Muscle of leg (tissue), 11 donors: Measurements from ENCODE around the gene TPRX1. TPM values are rescaled to one million over a fixed set of nuclear protein-coding genes. Genes with fewer than 3 reads are reported as not detected.
"Not testable (repeated sequence)": the region's sequence is repeated elsewhere in the genome, so short reads cannot be mapped to it uniquely, and the experiment has no call there.

Experiments used
- DNase-seq: peaks from one replicate; pipeline ENCODE4 v3.0.0; 2013
- H3K27ac ChIP-seq: one replicate; pipeline ENCODE4 v1.5.1; 2013; ENCODE audit warnings: mild to moderate bottlenecking, low read length, control low read depth
- H3K27me3 ChIP-seq: one replicate; pipeline ENCODE4 v1.6.1; 2013; ENCODE audit warnings: low read length; ENCODE audit not compliant: control insufficient read depth, insufficient read depth
- H3K36me3 ChIP-seq: one replicate; pipeline ENCODE4 v1.6.1; 2013; ENCODE audit warnings: low read length; ENCODE audit not compliant: control insufficient read depth, insufficient read depth
- H3K4me1 ChIP-seq: one replicate; pipeline ENCODE4 v1.6.1; 2013; ENCODE audit warnings: low read length; ENCODE audit not compliant: control insufficient read depth, insufficient read depth
- H3K4me3 ChIP-seq: one replicate; pipeline ENCODE4 v1.5.1; 2013; ENCODE audit warnings: low read length, control low read depth
- H3K9me3 ChIP-seq: replicated peaks from 2 replicates; pipeline ENCODE4 v1.6.1; 2013; ENCODE audit warnings: low read depth, low read length; ENCODE audit not compliant: control insufficient read depth
- WGBS: methylation state at CpG from one replicate; pipeline ENCODE4 v1.1.5; 2013; ENCODE audit warnings: missing lambda C conversion rate; ENCODE audit not compliant: insufficient coverage; 5-methylcytosine and 5-hydroxymethylcytosine counted together
- polyA plus RNA-seq, 8 donors: library from polyadenylated mRNA; unstranded; fragments of 120-200 nt; gene quantifications; one replicate each; pipeline versions ENCODE4 v1.2.1 to v1.2.3, GENCODE V29; 2013; ENCODE audit warnings: inconsistent platforms in 1 of 8, low replicate concordance in 1 of 8; ENCODE audit not compliant: insufficient read length in 8 of 8, insufficient read depth in 1 of 8
- total RNA-seq: library from RNA; stranded (reverse); fragments of 120-200 nt; gene quantifications from one replicate; pipeline ENCODE4 v1.2.4, GENCODE V29; 2013

Gene TPRX1
- total and polyA plus RNA-seq, 9 donors = not detected

GRCh38 chr19:47776568-47776967, 27.8 kb downstream of the TPRX1 start:
- Histone ChIP-seq H3K27ac (peak overlapping the region; percentile 55), H3K36me3 (peaks cover 13% of the 10 kb centered on the region), H3K4me1 (peaks cover 26% of the 10 kb centered on the region), H3K9me3 (no peaks in the 10 kb centered on the region), H3K4me3 (no peak overlapping the region), H3K27me3 (no peaks in the 10 kb centered on the region)
- peak; percentile 43 for DNase-seq
- WGBS = 60% methylated on average over 1 of the region's 4 CpGs

GRCh38 chr19:47771291-47771690, 33.1 kb downstream of the TPRX1 start:
- H3K9me3 ChIP-seq, H3K27me3 ChIP-seq, H3K4me1 ChIP-seq, H3K36me3 ChIP-seq, H3K4me3 ChIP-seq, H3K27ac ChIP-seq, DNase-seq: not testable (repeated sequence)
- WGBS = 87% methylated on average over 4 of the region's 6 CpGs

- Histone ChIP-seq H3K4me1 (peaks cover 9% of the 10 kb centered on the region), H3K4me3 (no peak overlapping the region), H3K9me3 (no peaks in the 10 kb centered on the region), H3K27ac (no peak overlapping the region), H3K36me3 (no peaks in the 10 kb centered on the region), H3K27me3 (no peaks in the 10 kb centered on the region)
- DNase-seq = no peak
- 70% methylated on average over 2 of the region's 3 CpGs for WGBS
These were observed 34.8 kb downstream of the TPRX1 start for GRCh38 chr19:47769534-47769933.

GRCh38 chr19:47768604-47769003, 35.7 kb downstream of the TPRX1 start:
- no peaks in the 10 kb centered on the region for H3K9me3 ChIP-seq
- H3K4me1 ChIP-seq = peaks cover 9% of the 10 kb centered on the region
- H3K4me3 ChIP-seq = no peak overlapping the region
- WGBS = 51% methylated on average over 2 of the region's 2 CpGs
- no peaks in the 10 kb centered on the region for H3K36me3 ChIP-seq
- no peak overlapping the region for H3K27ac ChIP-seq
- no peak for DNase-seq
- no peaks in the 10 kb centered on the region for H3K27me3 ChIP-seq

- Histone ChIP-seq H3K9me3 (no peaks in the 10 kb centered on the region), H3K27ac (no peak overlapping the region), H3K4me1 (peaks cover 9% of the 10 kb centered on the region), H3K4me3 (no peak overlapping the region), H3K36me3 (no peaks in the 10 kb centered on the region), H3K27me3 (no peaks in the 10 kb centered on the region)
- no peak for DNase-seq
- whole genome bisulfite sequencing = no CpG with 5 or more reads among the region's 2 CpGs
These were observed 37.0 kb downstream of the TPRX1 start for GRCh38 chr19:47767349-47767748.

GRCh38 chr19:47766670-47767069, 37.7 kb downstream of the TPRX1 start:
- Histone ChIP-seq H3K27ac (no peak overlapping the region), H3K4me1 (peaks cover 9% of the 10 kb centered on the region), H3K27me3 (no peaks in the 10 kb centered on the region), H3K4me3 (no peak overlapping the region), H3K9me3 (no peaks in the 10 kb centered on the region), H3K36me3 (no peaks in the 10 kb centered on the region)
- DNase-seq = no peak
- WGBS = 72% methylated on average over 5 of the region's 7 CpGs

- H3K36me3 ChIP-seq = no peaks in the 10 kb centered on the region
- WGBS = 68% methylated on average over 4 of the region's 7 CpGs
- H3K27ac ChIP-seq = no peak overlapping the region
- H3K4me1 ChIP-seq = peaks cover 9% of the 10 kb centered on the region
- H3K4me3 ChIP-seq = no peak overlapping the region
- no peaks in the 10 kb centered on the region for H3K27me3 ChIP-seq
- H3K9me3 ChIP-seq = no peaks in the 10 kb centered on the region
- no peak for DNase-seq
These were observed 38.1 kb downstream of the TPRX1 start for GRCh38 chr19:47766359-47766620.

GRCh38 chr19:47765523-47766358, 38.6 kb downstream of the TPRX1 start:
- H3K27ac ChIP-seq = no peak overlapping the region
- peaks cover 9% of the 10 kb centered on the region for H3K4me1 ChIP-seq
- no peaks in the 10 kb centered on the region for H3K36me3 ChIP-seq
- H3K4me3 ChIP-seq = no peak overlapping the region
- 22% methylated on average over 16 of the region's 19 CpGs for WGBS
- DNase-seq = peak; percentile 60
- H3K9me3 ChIP-seq = no peaks in the 10 kb centered on the region
- no peaks in the 10 kb centered on the region for H3K27me3 ChIP-seq

GRCh38 chr19:47764705-47765104, 39.6 kb downstream of the TPRX1 start:
- H3K36me3 ChIP-seq, H3K4me3 ChIP-seq, DNase-seq, H3K9me3 ChIP-seq, H3K4me1 ChIP-seq, H3K27me3 ChIP-seq, H3K27ac ChIP-seq: not testable (repeated sequence)
- WGBS = no CpG with 5 or more reads among the region's 3 CpGs

GRCh38 chr19:47762615-47763308, 41.6 kb downstream of the TPRX1 start:
- no peak overlapping the region for H3K4me3 ChIP-seq
- H3K36me3 ChIP-seq = peaks cover 14% of the 10 kb centered on the region
- H3K27me3 ChIP-seq = no peaks in the 10 kb centered on the region
- H3K4me1 ChIP-seq = peaks cover 9% of the 10 kb centered on the region
- 53% methylated on average over 13 of the region's 18 CpGs for WGBS
- H3K9me3 ChIP-seq = no peaks in the 10 kb centered on the region
- peak overlapping the region; percentile 20 for H3K27ac ChIP-seq
- peak; percentile 74 for DNase-seq
